GM12801 (cell line): ENCODE measurements around the gene PFKM.

Experiments used
- TF ChIP-seq, protein P1 (sequence below): IDR thresholded peaks from one replicate; pipeline ENCODE4 v1.5.1; 2011; ENCODE audit warnings: control low read depth; ENCODE audit not compliant: insufficient read length; ENCODE audit errors: extremely low read depth

PFKM gene

DNA sequence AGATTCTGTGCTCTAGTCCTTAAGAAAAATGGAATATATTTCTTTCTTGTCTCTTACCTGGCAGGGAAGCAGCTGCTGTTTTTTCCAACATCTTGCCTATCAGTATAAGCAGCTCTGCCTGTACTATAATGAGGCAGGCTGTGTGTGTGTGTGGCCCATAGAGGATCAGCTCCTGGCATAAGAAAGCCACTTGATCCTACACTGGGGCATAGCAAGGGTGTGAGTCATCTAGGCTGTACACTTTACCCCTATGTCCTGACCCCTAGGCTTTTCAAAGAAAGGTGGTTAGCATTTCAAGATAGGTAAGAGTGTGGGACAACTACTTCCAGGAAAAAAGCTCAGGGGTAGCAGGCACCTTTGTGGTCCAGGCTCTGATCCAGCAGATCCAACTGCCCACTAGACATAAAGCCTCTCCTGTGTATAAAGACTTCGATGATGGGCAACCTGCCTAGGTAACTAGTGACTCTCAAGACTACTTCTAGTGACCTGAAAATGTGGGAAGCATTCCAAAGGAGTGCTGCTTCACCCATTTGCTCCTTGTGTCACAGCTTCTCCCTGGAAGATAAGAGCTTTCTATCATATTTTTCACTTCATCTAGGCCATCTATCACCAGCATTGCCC, 8.4 kb upstream of the PFKM start:
- TF ChIP-seq, protein P1, sequence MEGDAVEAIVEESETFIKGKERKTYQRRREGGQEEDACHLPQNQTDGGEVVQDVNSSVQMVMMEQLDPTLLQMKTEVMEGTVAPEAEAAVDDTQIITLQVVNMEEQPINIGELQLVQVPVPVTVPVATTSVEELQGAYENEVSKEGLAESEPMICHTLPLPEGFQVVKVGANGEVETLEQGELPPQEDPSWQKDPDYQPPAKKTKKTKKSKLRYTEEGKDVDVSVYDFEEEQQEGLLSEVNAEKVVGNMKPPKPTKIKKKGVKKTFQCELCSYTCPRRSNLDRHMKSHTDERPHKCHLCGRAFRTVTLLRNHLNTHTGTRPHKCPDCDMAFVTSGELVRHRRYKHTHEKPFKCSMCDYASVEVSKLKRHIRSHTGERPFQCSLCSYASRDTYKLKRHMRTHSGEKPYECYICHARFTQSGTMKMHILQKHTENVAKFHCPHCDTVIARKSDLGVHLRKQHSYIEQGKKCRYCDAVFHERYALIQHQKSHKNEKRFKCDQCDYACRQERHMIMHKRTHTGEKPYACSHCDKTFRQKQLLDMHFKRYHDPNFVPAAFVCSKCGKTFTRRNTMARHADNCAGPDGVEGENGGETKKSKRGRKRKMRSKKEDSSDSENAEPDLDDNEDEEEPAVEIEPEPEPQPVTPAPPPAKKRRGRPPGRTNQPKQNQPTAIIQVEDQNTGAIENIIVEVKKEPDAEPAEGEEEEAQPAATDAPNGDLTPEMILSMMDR: no peak

DNA sequence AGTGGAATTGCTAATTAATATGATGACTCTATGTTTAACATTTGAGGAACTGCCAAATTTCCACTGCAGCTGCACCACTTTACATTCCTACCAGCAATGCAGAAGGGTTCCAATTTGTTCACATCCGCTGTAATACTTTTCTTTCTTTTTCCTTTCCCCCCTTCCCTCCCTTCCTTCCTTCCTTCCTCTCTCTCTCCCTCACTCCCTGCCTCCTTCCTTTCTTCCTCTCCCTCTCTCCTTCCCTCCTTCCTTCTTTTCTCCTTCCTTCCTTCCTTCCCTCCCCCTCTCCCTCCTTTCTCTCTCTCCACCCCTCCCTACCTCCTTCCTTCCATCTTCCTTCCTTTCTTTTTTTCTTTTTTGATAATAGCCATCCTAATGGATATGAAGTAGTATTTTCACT, 3.2 kb upstream of the PFKM start:
- TF ChIP-seq, protein P1: no peak

GRCh38 chr12:48118284-48118871, 786 bp upstream of the PFKM start:
- TF ChIP-seq, protein P1: no peak

DNA sequence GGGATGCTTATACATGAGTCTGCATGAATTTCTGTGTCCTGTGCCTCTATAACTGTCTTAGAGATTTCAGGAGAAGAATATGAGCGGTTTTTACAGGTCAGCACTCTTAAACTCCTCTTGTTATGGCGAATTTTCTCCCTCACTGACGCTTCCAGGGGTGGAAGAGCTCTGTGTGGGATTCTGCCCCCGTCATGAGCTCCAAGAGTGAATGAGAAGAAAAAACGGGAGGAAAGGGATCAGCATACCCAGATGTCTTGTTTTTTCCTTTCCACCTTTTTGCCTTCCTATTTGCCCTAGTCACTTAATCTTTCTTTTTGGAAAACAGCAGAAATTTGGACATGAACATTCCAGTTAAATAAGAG, 651 bp downstream of the PFKM start:
- TF ChIP-seq, protein P1: no peak

DNA sequence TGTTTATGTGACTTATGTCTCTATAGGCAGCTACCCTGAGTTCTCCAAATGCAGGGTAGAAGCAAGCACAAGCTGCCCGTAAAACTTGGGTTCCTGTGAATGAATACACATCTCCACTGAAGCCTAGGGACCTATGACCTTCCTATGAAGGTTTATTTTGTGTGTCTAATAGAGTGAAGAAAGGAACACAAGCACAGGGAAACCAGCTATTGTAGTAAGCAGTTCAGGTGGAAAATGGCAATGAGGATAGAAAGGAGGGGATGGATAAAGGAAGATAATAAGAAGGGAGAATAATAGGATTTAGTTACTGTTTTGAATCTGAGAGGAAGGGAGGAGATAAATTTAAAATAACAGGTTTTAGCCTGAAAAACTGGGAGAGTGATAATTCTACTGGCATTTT, 2.4 kb downstream of the PFKM start:
- TF ChIP-seq, protein P1: no peak

DNA sequence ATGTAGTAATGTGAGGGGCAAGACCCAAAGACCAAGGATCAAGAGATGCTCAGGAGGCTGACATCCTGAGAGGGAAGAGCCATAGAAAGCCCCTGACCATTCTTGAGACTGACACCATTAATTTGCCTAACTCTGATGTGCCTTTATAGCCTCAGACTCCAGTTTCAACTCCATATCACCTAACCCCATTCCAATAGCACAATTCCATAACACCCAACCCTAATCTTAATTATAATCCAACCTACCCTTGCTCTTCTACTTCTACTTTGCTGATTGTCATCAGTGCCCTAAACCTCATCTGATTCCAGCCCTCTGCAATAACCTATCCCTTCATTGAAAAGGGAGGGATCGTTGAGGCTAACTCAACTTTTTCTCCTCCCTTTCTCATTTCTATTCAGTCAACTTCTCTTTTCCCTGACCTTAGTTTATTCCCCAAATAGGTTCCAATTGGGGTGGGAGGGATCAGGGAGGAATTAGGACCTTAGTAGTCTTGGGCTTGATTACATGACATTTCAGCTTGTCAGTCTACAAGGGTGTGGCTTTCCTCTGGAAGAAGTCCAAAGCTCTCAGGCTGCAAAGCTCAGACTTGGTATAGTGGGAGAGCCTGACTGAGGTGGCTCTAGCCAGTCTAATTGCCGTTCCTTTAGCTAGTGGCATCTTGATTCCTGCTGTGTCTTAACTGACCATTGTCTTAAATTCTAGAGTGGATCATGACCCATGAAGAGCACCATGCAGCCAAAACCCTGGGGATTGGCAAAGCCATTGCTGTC, 3.1 kb downstream of the PFKM start:
- TF ChIP-seq, protein P1: no peak

DNA sequence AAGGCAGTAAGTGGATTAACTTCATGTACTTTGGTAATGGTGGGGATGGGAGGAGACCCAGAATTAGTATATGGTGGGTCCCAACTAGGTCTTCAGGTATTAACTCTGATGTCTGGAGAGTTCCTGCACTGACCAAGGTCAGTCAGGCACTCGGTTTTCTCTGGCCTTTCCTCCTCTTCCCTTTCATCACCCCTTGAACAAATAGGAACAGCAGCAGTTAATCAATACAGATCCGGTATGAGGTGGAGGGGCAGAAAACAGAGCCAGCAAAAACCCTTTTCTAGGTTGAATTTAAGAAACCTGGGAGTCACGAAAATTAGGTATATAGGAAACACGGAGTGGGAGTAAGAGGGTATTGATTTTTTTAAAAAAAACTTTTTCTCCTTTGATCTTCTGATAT, 4.0 kb downstream of the PFKM start:
- TF ChIP-seq, protein P1: no peak
